ENCODE results near the gene COQ7. TPM values are rescaled to one million over a fixed set of nuclear protein-coding genes. Genes with fewer than 3 reads are reported as not detected.

COQ7 gene
- total RNA-seq, 1 donor from 2014 or later, result 14.0 TPM

DNA sequence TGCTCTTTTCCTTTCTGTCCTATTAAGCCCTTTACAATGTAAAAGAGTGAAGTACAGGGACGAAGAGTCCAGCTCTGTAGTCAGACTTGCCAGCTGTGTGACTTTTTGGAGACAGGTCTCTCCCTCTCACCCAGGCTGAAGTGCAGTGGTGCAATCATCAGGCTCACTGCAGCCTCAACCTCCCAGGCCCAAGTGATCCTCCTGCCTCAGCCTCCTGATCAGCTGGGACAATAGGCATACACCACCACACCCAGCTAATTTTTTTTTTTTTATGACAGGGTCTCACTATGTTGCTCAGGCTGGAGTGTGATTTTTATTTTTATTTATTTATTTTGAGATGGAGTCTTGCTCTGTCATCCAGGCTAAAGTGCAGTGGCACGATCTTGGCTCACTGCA, 39.2 kb downstream of the COQ7 start:
- Mint-ChIP-seq H3K4me3 (ENCODE audit: unreplicated experiment) (no peak overlapping the region), H3K27me3 (ENCODE audit: low read depth, unreplicated experiment) (no peaks in the 10 kb centered on the region), H3K4me1 (ENCODE audit: low read depth, unreplicated experiment) (peaks cover 21% of the 10 kb centered on the region), H3K27ac (ENCODE audit: unreplicated experiment) (no peak overlapping the region), H3K36me3 (ENCODE audit: low read depth, unreplicated experiment) (no peaks in the 10 kb centered on the region), H3K9me3 (ENCODE audit: unreplicated experiment) (no peaks in the 10 kb centered on the region)
- Histone ChIP-seq H3K27ac (ENCODE audit: low read depth, low read length) (no peak overlapping the region), H3K79me2 (ENCODE audit: insufficient read depth, low read length) (no peaks in the 10 kb centered on the region), H3K36me3 (ENCODE audit: insufficient read depth, low read length) (no peaks in the 10 kb centered on the region), H3K4me3 (ENCODE audit: insufficient read depth, low read depth, low read length) (no peak overlapping the region), H3K9me3 (ENCODE audit: insufficient read depth, low read depth, low read length) (no peaks in the 10 kb centered on the region), H3K4me1 (ENCODE audit: insufficient read depth, low read length) (peaks cover 10% of the 10 kb centered on the region), H4K20me1 (ENCODE audit: insufficient read depth, low read length) (no peaks in the 10 kb centered on the region), H3K9ac (ENCODE audit: low read length) (no peak overlapping the region), H2AFZ (ENCODE audit: low read depth, low read length) (no peak overlapping the region), H3K27me3 (ENCODE audit: insufficient read depth, low read length) (no peaks in the 10 kb centered on the region), H3K4me2 (ENCODE audit: low read length) (no peak overlapping the region)
- FAIRE-seq (no peak), DNase-seq (ENCODE audit: low read depth) (no peak)
- TF ChIP-seq EZH2 (IDR thresholded peaks at IDR 0.05; ENCODE audit: insufficient read depth, low read length), result no peak
- TF ChIP-seq, protein P1, sequence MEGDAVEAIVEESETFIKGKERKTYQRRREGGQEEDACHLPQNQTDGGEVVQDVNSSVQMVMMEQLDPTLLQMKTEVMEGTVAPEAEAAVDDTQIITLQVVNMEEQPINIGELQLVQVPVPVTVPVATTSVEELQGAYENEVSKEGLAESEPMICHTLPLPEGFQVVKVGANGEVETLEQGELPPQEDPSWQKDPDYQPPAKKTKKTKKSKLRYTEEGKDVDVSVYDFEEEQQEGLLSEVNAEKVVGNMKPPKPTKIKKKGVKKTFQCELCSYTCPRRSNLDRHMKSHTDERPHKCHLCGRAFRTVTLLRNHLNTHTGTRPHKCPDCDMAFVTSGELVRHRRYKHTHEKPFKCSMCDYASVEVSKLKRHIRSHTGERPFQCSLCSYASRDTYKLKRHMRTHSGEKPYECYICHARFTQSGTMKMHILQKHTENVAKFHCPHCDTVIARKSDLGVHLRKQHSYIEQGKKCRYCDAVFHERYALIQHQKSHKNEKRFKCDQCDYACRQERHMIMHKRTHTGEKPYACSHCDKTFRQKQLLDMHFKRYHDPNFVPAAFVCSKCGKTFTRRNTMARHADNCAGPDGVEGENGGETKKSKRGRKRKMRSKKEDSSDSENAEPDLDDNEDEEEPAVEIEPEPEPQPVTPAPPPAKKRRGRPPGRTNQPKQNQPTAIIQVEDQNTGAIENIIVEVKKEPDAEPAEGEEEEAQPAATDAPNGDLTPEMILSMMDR (IDR thresholded peaks at IDR 0.05; ENCODE audit: insufficient read depth, low read depth, low read length), result no peak

DNA sequence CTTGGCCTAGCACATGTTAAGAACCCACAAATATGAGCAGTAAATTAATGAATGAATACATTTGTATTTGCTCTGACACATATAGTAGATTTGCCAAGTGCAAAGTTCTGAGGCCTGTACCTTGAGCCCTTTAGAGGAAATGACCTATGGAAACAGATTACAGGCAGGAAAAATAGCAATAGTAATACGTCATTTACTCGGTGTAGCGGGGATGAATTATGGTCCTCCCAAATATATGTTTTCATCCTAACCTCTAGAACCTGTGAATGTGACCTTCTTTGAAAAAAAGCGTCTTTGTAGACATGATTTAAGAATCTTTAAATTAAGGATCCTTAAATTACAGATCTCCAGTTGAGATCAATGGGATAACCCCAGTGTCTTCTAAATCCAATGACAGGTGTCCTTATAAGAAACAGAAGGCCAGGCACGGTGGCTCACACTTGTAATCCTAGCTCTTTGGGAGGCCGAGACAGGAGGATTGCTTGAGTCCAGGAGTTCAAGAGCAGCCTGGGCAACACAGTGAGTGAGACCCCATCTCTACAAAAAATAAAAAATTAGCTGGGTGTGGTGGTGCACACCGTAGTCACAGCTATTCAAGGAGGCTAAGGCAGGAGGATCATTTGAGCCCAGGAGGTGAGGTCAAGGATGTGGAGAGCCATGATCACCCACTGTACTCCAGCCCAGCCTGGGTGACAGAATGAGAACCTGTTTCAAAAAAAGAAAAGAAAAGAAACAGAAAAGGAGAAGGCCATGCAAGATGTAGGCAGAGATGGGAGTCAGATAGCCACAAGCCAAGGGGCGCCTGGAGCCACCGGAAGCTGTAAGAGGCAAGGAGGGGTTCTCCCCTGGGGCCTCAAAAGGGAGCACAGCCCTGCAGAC, 41.2 kb downstream of the COQ7 start:
- H3K4me3 ChIP-seq (ENCODE audit: insufficient read depth, low read depth, low read length), result no peak overlapping the region
- no peaks in the 10 kb centered on the region for H3K9me3 ChIP-seq (ENCODE audit: insufficient read depth, low read depth, low read length)
- no peak for FAIRE-seq
- no peaks in the 10 kb centered on the region for H4K20me1 ChIP-seq (ENCODE audit: insufficient read depth, low read length)
- no peak for DNase-seq (ENCODE audit: low read depth)
- no peak overlapping the region for H3K27ac ChIP-seq (ENCODE audit: low read depth, low read length)
- no peaks in the 10 kb centered on the region for H3K36me3 ChIP-seq (ENCODE audit: insufficient read depth, low read length)
- H3K27ac Mint-ChIP-seq (ENCODE audit: unreplicated experiment), result peak overlapping the region; percentile 59
- H3K9me3 Mint-ChIP-seq (ENCODE audit: unreplicated experiment), result no peaks in the 10 kb centered on the region
- H3K4me2 ChIP-seq (ENCODE audit: low read length), result no peak overlapping the region
- H3K4me3 Mint-ChIP-seq (ENCODE audit: unreplicated experiment), result no peak overlapping the region
- H3K4me1 Mint-ChIP-seq (ENCODE audit: low read depth, unreplicated experiment), result peaks cover 29% of the 10 kb centered on the region
- no peak overlapping the region for H2AFZ ChIP-seq (ENCODE audit: low read depth, low read length)
- TF ChIP-seq, protein P1 (IDR thresholded peaks at IDR 0.05; ENCODE audit: insufficient read depth, low read depth, low read length), result no peak
- TF ChIP-seq EZH2 (IDR thresholded peaks at IDR 0.05; ENCODE audit: insufficient read depth, low read length), result no peak
- H3K27me3 Mint-ChIP-seq (ENCODE audit: low read depth, unreplicated experiment), result no peaks in the 10 kb centered on the region
- no peaks in the 10 kb centered on the region for H3K36me3 Mint-ChIP-seq (ENCODE audit: low read depth, unreplicated experiment)
- no peaks in the 10 kb centered on the region for H3K27me3 ChIP-seq (ENCODE audit: insufficient read depth, low read length)
- H3K4me1 ChIP-seq (ENCODE audit: insufficient read depth, low read length), result peaks cover 13% of the 10 kb centered on the region
- no peaks in the 10 kb centered on the region for H3K79me2 ChIP-seq (ENCODE audit: insufficient read depth, low read length)
- no peak overlapping the region for H3K9ac ChIP-seq (ENCODE audit: low read length)

DNA sequence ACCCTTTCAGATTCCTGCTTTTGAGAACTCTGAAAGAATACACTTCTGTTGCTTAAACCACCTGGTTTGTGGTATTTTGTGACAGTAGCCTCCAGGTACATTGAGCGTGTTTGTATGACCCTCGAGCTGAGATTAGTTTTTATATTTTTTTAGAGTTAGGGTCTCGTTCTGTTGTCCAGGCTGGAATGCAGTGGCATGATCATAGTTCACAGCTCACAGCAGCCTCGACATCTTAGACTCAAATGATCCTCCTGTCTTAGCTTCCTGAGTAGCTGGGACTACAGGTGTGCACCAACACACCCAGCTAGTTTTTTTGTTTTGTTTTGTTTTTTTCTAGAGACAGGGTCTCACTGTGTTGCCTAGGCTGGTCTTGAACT, 41.9 kb downstream of the COQ7 start:
- Histone ChIP-seq H3K27ac (ENCODE audit: low read depth, low read length) (no peak overlapping the region), H3K4me3 (ENCODE audit: insufficient read depth, low read depth, low read length) (no peak overlapping the region), H3K79me2 (ENCODE audit: insufficient read depth, low read length) (peaks cover 2% of the 10 kb centered on the region), H3K36me3 (ENCODE audit: insufficient read depth, low read length) (no peaks in the 10 kb centered on the region), H3K9ac (ENCODE audit: low read length) (no peak overlapping the region), H3K4me2 (ENCODE audit: low read length) (no peak overlapping the region), H4K20me1 (ENCODE audit: insufficient read depth, low read length) (no peaks in the 10 kb centered on the region), H3K9me3 (ENCODE audit: insufficient read depth, low read depth, low read length) (no peaks in the 10 kb centered on the region), H3K4me1 (ENCODE audit: insufficient read depth, low read length) (peaks cover 13% of the 10 kb centered on the region), H2AFZ (ENCODE audit: low read depth, low read length) (no peak overlapping the region), H3K27me3 (ENCODE audit: insufficient read depth, low read length) (no peaks in the 10 kb centered on the region)
- Mint-ChIP-seq H3K36me3 (ENCODE audit: low read depth, unreplicated experiment) (no peaks in the 10 kb centered on the region), H3K27ac (ENCODE audit: unreplicated experiment) (no peak overlapping the region), H3K4me1 (ENCODE audit: low read depth, unreplicated experiment) (peaks cover 29% of the 10 kb centered on the region), H3K9me3 (ENCODE audit: unreplicated experiment) (no peaks in the 10 kb centered on the region), H3K4me3 (ENCODE audit: unreplicated experiment) (no peak overlapping the region), H3K27me3 (ENCODE audit: low read depth, unreplicated experiment) (no peaks in the 10 kb centered on the region)
- TF ChIP-seq EZH2 (IDR thresholded peaks at IDR 0.05; ENCODE audit: insufficient read depth, low read length), result no peak
- TF ChIP-seq, protein P1 (IDR thresholded peaks at IDR 0.05; ENCODE audit: insufficient read depth, low read depth, low read length), result no peak
- DNase-seq (ENCODE audit: low read depth) (no peak), FAIRE-seq (no peak)
